B cell (primary cell): ENCODE results near the gene ATF4. TPM values are rescaled to one million over a fixed set of nuclear protein-coding genes. Genes with fewer than 3 reads are reported as not detected.
A peak's percentile ranks its signal among the peaks of the same experiment; 100 is the strongest.
"Not testable (repeated sequence)": the region's sequence is repeated elsewhere in the genome, so short reads cannot be mapped to it uniquely, and the experiment has no call there.

ENCODE experiments used
- ATAC-seq: fragments of 200-7000 bp; cut with Tn5 transposase; one replicate; pipeline ENCODE4 v1.10.0; 2021; ENCODE audit warnings: low read depth, mild to moderate bottlenecking, moderate number of reproducible peaks, moderate library complexity
- CTCF ChIA-PET: fragments of 350-600 bp; sonication (Branson Sonifier 250); formaldehyde crosslinking; loops from one replicate; lab custom pipeline; 2021; ENCODE audit warnings: antibody characterized with exemption, inconsistent platforms; lab: Charles Lee
- POLR2A ChIA-PET: fragments of 350-600 bp; sonication (Branson Sonifier 250); formaldehyde crosslinking; loops from one replicate; lab custom pipeline; 2021; ENCODE audit warnings: antibody characterized with exemption; lab: Charles Lee
- DNase-seq: peaks from one replicate; pipeline ENCODE4 v3.0.0; 2013
- H2AFZ ChIP-seq: 2 replicates; pipeline ENCODE4 v1.6.1; 2012; ENCODE audit warnings: mild to moderate bottlenecking, low read depth, low read length; ENCODE audit not compliant: insufficient read depth, poor library complexity, severe bottlenecking
- H3K27ac ChIP-seq, 2 donors: 1 replicate in 1 of 2; 2 replicates in 1 of 2; pipeline ENCODE4 v1.5.1; 2012 to 2013; ENCODE audit warnings: low read length in 2 of 2, mild to moderate bottlenecking in 2 of 2, moderate library complexity in 1 of 2
- H3K27me3 ChIP-seq, 4 experiments: fragments of 200-600 bp in 1 of 4; sonication (generic) in 1 of 4; replicated peaks in 1 of 4; 1 replicate in 2 of 4; 2 replicates in 2 of 4; pipeline versions ENCODE4 v1.6.1 to v1.7.0; 2013 to 2016; ENCODE audit warnings: low read length in 3 of 4, mild to moderate bottlenecking in 2 of 4, mixed read lengths in 1 of 4, moderate library complexity in 1 of 4; ENCODE audit not compliant: insufficient read depth in 4 of 4, control insufficient read depth in 3 of 4; ENCODE audit errors: control extremely low read depth in 1 of 4
- H3K36me3 ChIP-seq, 2 experiments: replicated peaks in 1 of 2; 1 replicate in 1 of 2; 2 replicates in 1 of 2; pipeline versions ENCODE4 v1.6.1 to v1.7.1; 2013; ENCODE audit warnings: low read length in 1 of 2; ENCODE audit not compliant: insufficient read depth in 2 of 2, control insufficient read depth in 1 of 2; ENCODE audit errors: control extremely low read depth in 1 of 2, extremely low read depth in 1 of 2
- H3K4me1 ChIP-seq, 2 donors: fragments of 200-600 bp in 1 of 2; sonication (generic) in 1 of 2; 1 replicate in 1 of 2; 2 replicates in 1 of 2; pipeline versions ENCODE4 v1.5.1 to v1.6.1; 2013 to 2017; ENCODE audit warnings: low read length in 2 of 2; ENCODE audit not compliant: control insufficient read depth in 2 of 2, insufficient read depth in 2 of 2
- H3K4me2 ChIP-seq: replicated peaks from 2 replicates; pipeline ENCODE3; 2012; ENCODE audit warnings: mild to moderate bottlenecking, low read depth, low read length; ENCODE audit not compliant: poor library complexity, severe bottlenecking
- H3K4me3 ChIP-seq, 5 experiments: fragments of 200-600 bp in 1 of 5; sonication (generic) in 1 of 5; 1 replicate in 3 of 5; 2 replicates in 2 of 5; pipeline versions ENCODE4 v1.5.1 to v1.7.0; 2011 to 2016; ENCODE audit warnings: low read length in 4 of 5, mild to moderate bottlenecking in 4 of 5, low read depth in 2 of 5, control low read depth in 1 of 5, moderate library complexity in 1 of 5; ENCODE audit not compliant: insufficient read depth in 1 of 5; ENCODE audit errors: control extremely low read depth in 1 of 5, extremely low read depth in 1 of 5
- H3K79me2 ChIP-seq: fragments of 200-600 bp; sonication (generic); one replicate; pipeline ENCODE4 v1.6.0; 2016; ENCODE audit warnings: low read length; ENCODE audit not compliant: control insufficient read depth, insufficient read depth
- H3K9ac ChIP-seq: fragments of 200-600 bp; sonication (generic); 2 replicates; pipeline ENCODE4 v1.6.1; 2017; ENCODE audit warnings: mild to moderate bottlenecking, low read length, moderate library complexity
- H3K9me3 ChIP-seq, 3 donors: one replicate each; pipeline versions ENCODE4 v1.6.1 to v1.7.1; 2013; ENCODE audit warnings: low read length in 2 of 3; ENCODE audit not compliant: control insufficient read depth in 2 of 3, insufficient read depth in 1 of 3; ENCODE audit errors: control extremely low read depth in 1 of 3
- H4K20me1 ChIP-seq: 2 replicates; pipeline ENCODE4 v1.6.0; 2012; ENCODE audit warnings: mild to moderate bottlenecking, low read length; ENCODE audit not compliant: insufficient read depth, control insufficient read depth, poor library complexity, severe bottlenecking
- H3K27ac Mint-ChIP-seq: one replicate; pipeline ENCODE4 v1.8.0; 2021; ENCODE audit warnings: mixed read lengths
- H3K27me3 Mint-ChIP-seq: one replicate; pipeline ENCODE4 v1.8.0; 2021; ENCODE audit warnings: mixed read lengths
- H3K4me1 Mint-ChIP-seq: one replicate; pipeline ENCODE4 v1.8.0; 2021; ENCODE audit warnings: mixed read lengths
- H3K4me3 Mint-ChIP-seq: one replicate; pipeline ENCODE4 v1.8.0; 2021; ENCODE audit warnings: mixed read lengths
- H3K9me3 Mint-ChIP-seq: one replicate; pipeline ENCODE4 v1.8.0; 2022; ENCODE audit warnings: mixed read lengths; ENCODE audit not compliant: insufficient read depth
- EZH2 ChIP-seq: IDR thresholded peaks from 2 replicates; pipeline ENCODE4 v1.6.1; 2012; ENCODE audit warnings: borderline replicate concordance, low read depth, mild to moderate bottlenecking, moderate library complexity, low read length; ENCODE audit not compliant: insufficient read depth, poor library complexity, severe bottlenecking
- WGBS: methylation state at CpG from one replicate; pipeline ENCODE4 v1.1.5; 2013; ENCODE audit warnings: missing lambda C conversion rate; ENCODE audit not compliant: insufficient coverage; 5-methylcytosine and 5-hydroxymethylcytosine counted together
- intact Hi-C: fragments of 100-400 bp; cut with micrococcal nuclease; formaldehyde crosslinking; loops from one replicate; pipeline ENCODE4 v1.10.0; 2022
- polyA plus RNA-seq: library from polyadenylated mRNA; depleted of rRNA; stranded (reverse); fragments of >200 nt; gene quantifications from 2 replicates; pipeline ENCODE4 v1.2.3, GENCODE V29; 2012
- total RNA-seq, 2 donors: library from RNA; stranded (reverse); fragments of 120-200 nt in 1 of 2; gene quantifications; 1 replicate in 1 of 2; 2 replicates in 1 of 2; pipeline versions ENCODE4 v1.2.3 to v1.2.4, GENCODE V29; 2013 to 2022
- TF ChIP-seq, protein P1 (sequence below): fragments of 200-600 bp; IDR thresholded peaks from one replicate; pipeline ENCODE4 v1.8.0; 2022; ENCODE audit warnings: antibody characterized with exemption, mild to moderate bottlenecking

ATF4 gene
- total and polyA plus RNA-seq, 2 donors (not counting 1 experiment from before 2014, with no cell fraction given) = 244 to 678 TPM

DNA sequence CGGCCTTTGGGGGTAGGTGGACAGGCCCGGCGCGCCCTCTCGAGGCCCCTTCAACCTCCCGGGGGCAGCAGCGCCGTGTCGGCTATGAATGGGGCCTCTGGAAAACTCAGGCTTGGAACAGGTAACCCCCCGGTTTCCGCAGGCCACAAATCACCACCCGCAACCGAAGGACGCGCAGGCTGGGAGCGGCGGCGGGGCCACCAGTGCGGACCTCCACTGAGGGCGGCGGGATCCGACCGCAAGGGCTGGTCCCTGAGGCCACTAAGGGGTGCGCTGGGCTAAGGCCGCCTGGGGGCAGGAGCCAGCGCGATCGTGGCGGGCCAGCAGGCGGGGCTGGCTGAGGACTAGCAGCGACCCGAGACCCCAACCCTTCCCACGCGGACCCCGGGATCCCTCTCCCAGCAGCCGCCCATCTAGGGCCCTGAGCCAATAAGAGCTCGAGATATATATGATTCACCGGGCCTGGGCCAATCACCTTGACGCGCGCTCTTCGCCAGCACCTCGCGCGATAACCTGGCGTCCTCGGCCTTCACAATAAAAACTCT, 609 bp upstream of the ATF4 start:
- ATAC-seq = peak; percentile 89
- Mint-ChIP-seq H3K4me3 (peak overlapping the region; percentile 94), H3K27ac (peak overlapping the region; percentile 98), H3K9me3 (no peaks in the 10 kb centered on the region), H3K4me1 (peaks cover 54% of the 10 kb centered on the region), H3K27me3 (no peaks in the 10 kb centered on the region)
- peak overlapping the region; percentile 100 for H3K9ac ChIP-seq
- POLR2A ChIA-PET = interaction anchor here (0.5 to 2.5 kb wide), 25 partner anchors 9 to 1889 kb away, joined by 3 to 57 read pairs (median 5); partner anchors contain the start of genes MIEF1, RPL3, RPS19BP1 and TAB1
- peak overlapping the region; percentile 91 for H2AFZ ChIP-seq
- no peak for DNase-seq
- peaks cover 54% of the 10 kb centered on the region for H4K20me1 ChIP-seq
- CTCF ChIA-PET = interaction anchor here (0.6 to 2.6 kb wide), 22 partner anchors 9 to 828 kb away, joined by 3 to 54 read pairs (median 4); partner anchors contain the start of genes MIEF1, RPL3, RPS19BP1 and TAB1
- peaks cover 62% of the 10 kb centered on the region for H3K79me2 ChIP-seq
- no peaks in the 10 kb centered on the region for H3K9me3 ChIP-seq
- peak overlapping the region; percentile 82 to 100 (median 99) for H3K4me3 ChIP-seq
- H3K36me3 ChIP-seq = peaks cover 0 to 40% of the 10 kb centered on the region in 2 experiments
- H3K4me1 ChIP-seq = peaks cover 31 to 45% of the 10 kb centered on the region in 2 donors
- intact Hi-C loops = loop anchor here (1.0 to 10.0 kb wide), 8 partner anchors 13 to 645 kb away; partner anchors contain the start of genes CBX6, CBX7, MIEF1 and RPL3
- no peaks in the 10 kb centered on the region for H3K27me3 ChIP-seq
- under 1% methylated on average over 47 of the region's 47 CpGs for WGBS
- peak overlapping the region; percentile 93 for H3K4me2 ChIP-seq
- peak overlapping the region; percentile 91 to 95 for H3K27ac ChIP-seq
- TF ChIP-seq EZH2 = no peak
- TF ChIP-seq, protein P1, sequence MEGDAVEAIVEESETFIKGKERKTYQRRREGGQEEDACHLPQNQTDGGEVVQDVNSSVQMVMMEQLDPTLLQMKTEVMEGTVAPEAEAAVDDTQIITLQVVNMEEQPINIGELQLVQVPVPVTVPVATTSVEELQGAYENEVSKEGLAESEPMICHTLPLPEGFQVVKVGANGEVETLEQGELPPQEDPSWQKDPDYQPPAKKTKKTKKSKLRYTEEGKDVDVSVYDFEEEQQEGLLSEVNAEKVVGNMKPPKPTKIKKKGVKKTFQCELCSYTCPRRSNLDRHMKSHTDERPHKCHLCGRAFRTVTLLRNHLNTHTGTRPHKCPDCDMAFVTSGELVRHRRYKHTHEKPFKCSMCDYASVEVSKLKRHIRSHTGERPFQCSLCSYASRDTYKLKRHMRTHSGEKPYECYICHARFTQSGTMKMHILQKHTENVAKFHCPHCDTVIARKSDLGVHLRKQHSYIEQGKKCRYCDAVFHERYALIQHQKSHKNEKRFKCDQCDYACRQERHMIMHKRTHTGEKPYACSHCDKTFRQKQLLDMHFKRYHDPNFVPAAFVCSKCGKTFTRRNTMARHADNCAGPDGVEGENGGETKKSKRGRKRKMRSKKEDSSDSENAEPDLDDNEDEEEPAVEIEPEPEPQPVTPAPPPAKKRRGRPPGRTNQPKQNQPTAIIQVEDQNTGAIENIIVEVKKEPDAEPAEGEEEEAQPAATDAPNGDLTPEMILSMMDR = peak; percentile 25

DNA sequence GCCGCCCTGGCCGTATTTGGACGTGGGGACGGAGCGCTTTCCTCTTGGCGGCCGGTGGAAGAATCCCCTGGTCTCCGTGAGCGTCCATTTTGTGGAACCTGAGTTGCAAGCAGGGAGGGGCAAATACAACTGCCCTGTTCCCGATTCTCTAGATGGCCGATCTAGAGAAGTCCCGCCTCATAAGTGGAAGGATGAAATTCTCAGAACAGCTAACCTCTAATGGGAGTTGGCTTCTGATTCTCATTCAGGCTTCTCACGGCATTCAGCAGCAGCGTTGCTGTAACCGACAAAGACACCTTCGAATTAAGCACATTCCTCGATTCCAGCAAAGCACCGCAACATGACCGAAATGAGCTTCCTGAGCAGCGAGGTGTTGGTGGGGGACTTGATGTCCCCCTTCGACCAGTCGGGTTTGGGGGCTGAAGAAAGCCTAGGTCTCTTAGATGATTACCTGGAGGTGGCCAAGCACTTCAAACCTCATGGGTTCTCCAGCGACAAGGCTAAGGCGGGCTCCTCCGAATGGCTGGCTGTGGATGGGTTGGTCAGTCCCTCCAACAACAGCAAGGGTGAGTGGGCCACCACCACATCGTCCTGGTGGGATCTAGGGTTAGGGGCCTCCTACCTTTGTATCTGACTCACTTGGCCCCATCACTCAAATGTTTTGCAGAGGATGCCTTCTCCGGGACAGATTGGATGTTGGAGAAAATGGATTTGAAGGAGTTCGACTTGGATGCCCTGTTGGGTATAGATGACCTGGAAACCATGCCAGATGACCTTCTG, 934 bp downstream of the ATF4 start:
- peaks cover 57% of the 10 kb centered on the region for H4K20me1 ChIP-seq
- POLR2A ChIA-PET = interaction anchor here (0.7 to 2.5 kb wide), 8 partner anchors 10 to 1765 kb away, joined by 5 to 57 read pairs (median 18); partner anchors contain the start of genes MIEF1, RPL3 and RPS19BP1
- DNase-seq = peak; percentile 85

DNA sequence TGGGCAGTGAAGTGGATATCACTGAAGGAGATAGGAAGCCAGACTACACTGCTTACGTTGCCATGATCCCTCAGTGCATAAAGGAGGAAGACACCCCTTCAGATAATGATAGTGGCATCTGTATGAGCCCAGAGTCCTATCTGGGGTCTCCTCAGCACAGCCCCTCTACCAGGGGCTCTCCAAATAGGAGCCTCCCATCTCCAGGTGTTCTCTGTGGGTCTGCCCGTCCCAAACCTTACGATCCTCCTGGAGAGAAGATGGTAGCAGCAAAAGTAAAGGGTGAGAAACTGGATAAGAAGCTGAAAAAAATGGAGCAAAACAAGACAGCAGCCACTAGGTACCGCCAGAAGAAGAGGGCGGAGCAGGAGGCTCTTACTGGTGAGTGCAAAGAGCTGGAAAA, 1.7 kb downstream of the ATF4 start:
- H3K4me1 Mint-ChIP-seq = peaks cover 63% of the 10 kb centered on the region
- intact Hi-C loops = loop anchor here (10.0 kb wide), 1 partner anchor 647 kb away; the partner anchor contains the start of gene CBX6
- no CpG with 5 or more reads among the region's 5 CpGs for WGBS
- H2AFZ ChIP-seq, H3K9me3 ChIP-seq, H3K9me3 Mint-ChIP-seq, ATAC-seq, H3K27me3 ChIP-seq, DNase-seq, H3K27me3 Mint-ChIP-seq: not testable (repeated sequence)
- CTCF ChIA-PET = interaction anchor here (0.7 to 2.6 kb wide), 6 partner anchors 8 to 205 kb away, joined by 4 to 54 read pairs (median 4); partner anchors contain the start of gene RPL3
- Histone ChIP-seq H3K4me1 (peaks cover 37 to 61% of the 10 kb centered on the region in 2 donors), H3K4me2 (peak overlapping the region; percentile 93), H3K27ac (peak overlapping the region in 1 of 2 donors; percentile 95), H3K36me3 (peaks cover 0 to 42% of the 10 kb centered on the region in 2 experiments), H3K79me2 (peaks cover 67% of the 10 kb centered on the region), H4K20me1 (peaks cover 57% of the 10 kb centered on the region), H3K9ac (peak overlapping the region; percentile 100), H3K4me3 (peak overlapping the region in 3 of 5 experiments; percentile 82 to 100 (median 99))
- peak overlapping the region; percentile 98 for H3K27ac Mint-ChIP-seq
- POLR2A ChIA-PET = interaction anchor here (0.7 to 2.5 kb wide), 2 partner anchors 203 to 1764 kb away, joined by 8 to 30 read pairs; partner anchors contain the start of gene RPL3
- peak overlapping the region; percentile 94 for H3K4me3 Mint-ChIP-seq

More for the DNA sequence above, 934 bp downstream of the ATF4 start:
- Histone ChIP-seq H3K4me3 (peak overlapping the region; percentile 67 to 100 (median 99)), H3K79me2 (peaks cover 67% of the 10 kb centered on the region), H3K4me2 (peak overlapping the region; percentile 93), H2AFZ (peak overlapping the region; percentile 91), H3K36me3 (peaks cover 0 to 42% of the 10 kb centered on the region in 2 experiments), H3K9ac (peak overlapping the region; percentile 100), H3K4me1 (peaks cover 31 to 54% of the 10 kb centered on the region in 2 donors), H3K27ac (peak overlapping the region; percentile 29 to 95)
- Mint-ChIP-seq H3K27ac (peak overlapping the region; percentile 98), H3K4me1 (peaks cover 59% of the 10 kb centered on the region), H3K4me3 (peak overlapping the region; percentile 94)
- WGBS = 0% methylated on average over 17 of the region's 28 CpGs
- H3K9me3 ChIP-seq, H3K27me3 ChIP-seq, ATAC-seq, H3K9me3 Mint-ChIP-seq, H3K27me3 Mint-ChIP-seq: not testable (repeated sequence)
- intact Hi-C loops = loop anchor here (2.0 to 10.0 kb wide), 2 partner anchors 74 to 646 kb away; partner anchors contain the start of gene CBX6
- CTCF ChIA-PET = interaction anchor here (0.6 to 2.6 kb wide), 7 partner anchors 9 to 122 kb away, joined by 3 to 54 read pairs (median 4); partner anchors contain the start of gene TAB1
